ENCODE data around the gene CLDN18.

CLDN18 gene

DNA sequence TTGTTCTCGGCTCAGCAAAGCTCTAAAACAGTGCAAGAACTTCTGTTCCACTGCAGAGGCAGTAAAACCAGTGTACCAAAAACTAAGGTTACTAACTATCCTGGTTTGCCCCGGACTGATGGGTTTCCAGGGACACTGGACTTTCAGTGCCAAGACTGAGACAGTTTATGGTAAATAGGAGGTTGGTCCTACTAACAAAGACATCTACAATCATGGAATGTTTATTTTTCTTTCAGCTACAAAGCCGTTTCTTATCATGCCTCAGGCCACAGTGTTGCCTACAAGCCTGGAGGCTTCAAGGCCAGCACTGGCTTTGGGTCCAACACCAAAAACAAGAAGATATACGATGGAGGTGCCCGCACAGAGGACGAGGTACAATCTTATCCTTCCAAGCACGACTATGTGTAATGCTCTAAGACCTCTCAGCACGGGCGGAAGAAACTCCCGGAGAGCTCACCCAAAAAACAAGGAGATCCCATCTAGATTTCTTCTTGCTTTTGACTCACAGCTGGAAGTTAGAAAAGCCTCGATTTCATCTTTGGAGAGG, 20.8 kb downstream of the CLDN18 start:
- no peak for DNase-seq

DNA sequence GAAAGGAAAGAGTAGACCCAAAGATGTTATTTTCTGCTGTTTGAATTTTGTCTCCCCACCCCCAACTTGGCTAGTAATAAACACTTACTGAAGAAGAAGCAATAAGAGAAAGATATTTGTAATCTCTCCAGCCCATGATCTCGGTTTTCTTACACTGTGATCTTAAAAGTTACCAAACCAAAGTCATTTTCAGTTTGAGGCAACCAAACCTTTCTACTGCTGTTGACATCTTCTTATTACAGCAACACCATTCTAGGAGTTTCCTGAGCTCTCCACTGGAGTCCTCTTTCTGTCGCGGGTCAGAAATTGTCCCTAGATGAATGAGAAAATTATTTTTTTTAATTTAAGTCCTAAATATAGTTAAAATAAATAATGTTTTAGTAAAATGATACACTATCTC, 21.6 kb downstream of the CLDN18 start:
- DNase-seq, result no peak

DNA sequence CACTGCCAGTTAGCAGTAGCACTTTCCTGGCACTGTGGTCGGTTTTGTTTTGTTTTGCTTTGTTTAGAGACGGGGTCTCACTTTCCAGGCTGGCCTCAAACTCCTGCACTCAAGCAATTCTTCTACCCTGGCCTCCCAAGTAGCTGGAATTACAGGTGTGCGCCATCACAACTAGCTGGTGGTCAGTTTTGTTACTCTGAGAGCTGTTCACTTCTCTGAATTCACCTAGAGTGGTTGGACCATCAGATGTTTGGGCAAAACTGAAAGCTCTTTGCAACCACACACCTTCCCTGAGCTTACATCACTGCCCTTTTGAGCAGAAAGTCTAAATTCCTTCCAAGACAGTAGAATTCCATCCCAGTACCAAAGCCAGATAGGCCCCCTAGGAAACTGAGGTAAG, 22.6 kb downstream of the CLDN18 start:
- no peak for DNase-seq

DNA sequence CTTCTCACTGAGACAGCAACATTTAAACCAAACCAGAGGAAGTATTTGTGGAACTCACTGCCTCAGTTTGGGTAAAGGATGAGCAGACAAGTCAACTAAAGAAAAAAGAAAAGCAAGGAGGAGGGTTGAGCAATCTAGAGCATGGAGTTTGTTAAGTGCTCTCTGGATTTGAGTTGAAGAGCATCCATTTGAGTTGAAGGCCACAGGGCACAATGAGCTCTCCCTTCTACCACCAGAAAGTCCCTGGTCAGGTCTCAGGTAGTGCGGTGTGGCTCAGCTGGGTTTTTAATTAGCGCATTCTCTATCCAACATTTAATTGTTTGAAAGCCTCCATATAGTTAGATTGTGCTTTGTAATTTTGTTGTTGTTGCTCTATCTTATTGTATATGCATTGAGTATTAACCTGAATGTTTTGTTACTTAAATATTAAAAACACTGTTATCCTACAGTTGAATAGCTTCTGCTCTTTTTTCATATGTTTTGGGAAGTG, 23.3 kb downstream of the CLDN18 start:
- no peak for DNase-seq

DNA sequence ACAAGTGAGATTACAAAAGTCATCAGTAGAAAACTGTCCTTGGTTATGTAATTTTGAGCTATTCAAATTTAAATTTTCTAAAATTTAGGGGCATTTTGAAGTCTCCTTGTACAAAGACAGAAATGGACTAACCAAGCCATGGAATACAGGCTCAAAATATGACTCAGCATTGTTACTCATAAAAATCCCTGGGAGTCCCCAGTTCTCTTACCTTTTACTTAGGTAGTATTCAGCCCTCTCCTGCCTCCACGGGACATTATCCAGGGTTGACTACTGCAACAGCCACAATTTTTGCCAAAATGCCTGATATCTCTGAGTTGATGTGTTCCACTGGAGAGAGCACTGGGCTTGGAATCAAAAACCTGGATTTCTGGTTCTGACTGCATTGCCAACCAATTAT, 25.0 kb downstream of the CLDN18 start:
- DNase-seq, result no peak

DNA sequence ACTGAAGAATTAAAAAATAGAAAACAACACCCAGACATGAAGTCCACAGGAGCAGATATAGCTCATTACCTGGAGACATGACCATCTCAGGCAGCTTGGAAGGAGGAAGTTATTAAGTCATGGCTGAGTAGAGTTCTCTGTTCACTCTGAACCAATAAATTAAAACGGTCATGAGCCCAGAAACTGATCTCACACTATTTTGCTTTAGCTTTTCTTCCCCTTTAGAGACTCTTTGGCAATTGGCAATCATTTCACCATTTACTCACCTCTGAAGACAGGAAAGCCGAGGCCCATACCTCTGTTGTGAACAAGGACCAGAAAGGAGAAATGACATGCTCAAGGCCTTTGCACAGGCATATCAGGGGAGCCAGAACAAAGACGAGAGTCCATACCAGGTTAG, 26.6 kb downstream of the CLDN18 start:
- DNase-seq, result no peak

DNA sequence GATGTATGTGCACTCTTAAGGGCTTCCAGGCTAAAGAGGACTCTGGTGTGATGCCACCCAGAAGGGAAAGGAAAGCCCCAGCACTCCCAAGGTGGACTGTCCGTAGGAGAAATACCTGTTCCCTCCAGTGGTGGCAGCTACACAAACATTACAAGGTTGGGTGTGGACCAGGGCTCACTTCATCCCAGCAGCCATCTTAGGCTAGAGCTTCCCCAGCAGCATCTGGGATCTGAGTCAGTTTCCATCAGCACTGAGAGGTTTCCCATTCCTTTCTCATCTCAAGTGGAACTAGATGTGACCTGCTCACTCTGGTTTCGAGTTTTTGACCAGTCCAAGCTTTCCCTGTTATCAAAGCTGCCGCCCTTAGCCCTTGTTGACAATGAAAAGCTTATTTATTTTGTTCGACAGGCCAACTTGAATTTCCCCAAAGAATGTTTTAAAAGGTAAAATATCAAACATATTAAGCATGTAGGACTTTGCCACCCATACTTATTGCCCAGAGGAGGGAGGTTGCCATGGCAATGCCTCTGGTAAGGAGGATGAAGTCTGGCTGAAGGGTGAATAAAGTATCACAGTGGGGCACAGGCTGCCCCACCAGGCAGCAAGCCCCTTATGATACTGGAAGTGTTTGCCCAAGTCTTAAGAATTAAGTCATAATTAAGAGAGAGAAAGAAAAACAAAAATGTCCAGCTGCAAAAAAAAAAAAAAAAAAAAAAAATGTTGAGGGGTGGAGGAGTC, 28.9 kb downstream of the CLDN18 start:
- DNase-seq, result no peak

DNA sequence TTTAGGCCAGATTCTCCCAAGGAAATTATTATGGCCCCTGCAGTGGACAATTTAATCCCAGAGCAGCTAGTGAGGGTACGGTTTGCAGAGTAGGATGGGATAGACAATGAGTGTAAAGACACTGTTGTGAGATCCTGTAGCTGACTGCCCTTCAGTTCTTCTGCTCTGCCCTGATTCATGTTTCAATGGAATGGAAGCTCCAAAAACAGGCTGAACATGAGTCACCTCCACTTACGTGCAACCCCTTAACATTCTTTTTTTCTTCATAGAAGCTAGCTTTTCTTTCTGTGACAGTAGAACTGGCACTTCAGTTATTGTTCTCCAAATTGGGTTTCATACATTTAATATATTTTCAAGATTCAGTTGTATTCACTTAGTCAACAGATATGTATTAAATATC, 32.1 kb downstream of the CLDN18 start:
- DNase-seq, result no peak

DNA sequence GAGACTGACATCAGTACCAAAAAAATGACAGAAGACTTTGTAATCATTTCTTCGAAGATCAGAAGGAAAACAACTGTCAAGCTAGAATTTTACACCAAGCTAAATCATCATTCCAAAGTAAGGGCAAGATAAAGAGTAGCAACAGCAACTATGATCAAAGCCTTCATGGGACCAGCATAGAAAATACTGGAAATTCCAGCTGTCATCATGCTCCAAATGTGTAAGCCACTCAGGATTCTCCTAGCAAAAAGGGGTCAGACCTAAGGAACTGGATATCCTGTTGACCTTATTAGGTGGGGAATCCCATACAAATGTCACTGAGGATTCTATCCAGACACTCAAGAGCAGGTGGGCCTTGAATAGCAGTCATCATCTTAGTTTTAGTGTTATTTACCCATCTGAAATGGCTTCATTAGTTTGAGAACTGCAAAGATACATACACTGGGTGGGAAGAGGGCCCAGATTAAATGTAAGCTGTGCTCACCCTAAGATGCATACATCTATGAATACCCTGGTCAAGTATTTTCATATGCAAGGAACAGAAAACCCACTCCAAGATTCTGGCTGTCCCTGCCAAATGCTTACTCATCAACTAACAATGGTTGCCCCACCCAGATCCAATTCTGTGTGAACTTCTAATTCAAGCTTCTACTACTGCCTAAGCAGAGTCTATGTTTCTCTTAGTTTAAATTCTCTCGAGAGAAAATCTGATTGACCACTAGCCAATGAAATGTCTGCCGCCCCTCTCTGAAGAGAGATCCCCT, 33.5 kb downstream of the CLDN18 start:
- DNase-seq, result no peak

DNA sequence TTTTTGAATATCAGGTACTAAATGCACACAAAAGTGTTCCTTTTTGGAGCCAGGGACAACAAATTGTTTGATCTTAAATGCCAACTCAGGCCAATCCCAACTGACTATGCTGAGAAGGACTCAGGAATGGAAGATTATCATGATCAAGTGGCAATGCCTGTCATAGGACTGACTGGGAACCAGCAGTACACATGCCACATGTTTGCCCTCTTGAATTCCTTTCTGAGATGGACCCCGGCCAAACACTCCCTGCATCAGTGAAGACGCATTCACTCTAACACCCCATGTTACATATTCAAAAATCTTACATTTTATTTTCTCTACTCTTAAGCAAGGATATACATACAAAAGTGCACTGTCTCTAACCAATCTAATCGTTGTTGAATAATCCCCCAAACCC, 36.1 kb downstream of the CLDN18 start:
- no peak for DNase-seq

DNA sequence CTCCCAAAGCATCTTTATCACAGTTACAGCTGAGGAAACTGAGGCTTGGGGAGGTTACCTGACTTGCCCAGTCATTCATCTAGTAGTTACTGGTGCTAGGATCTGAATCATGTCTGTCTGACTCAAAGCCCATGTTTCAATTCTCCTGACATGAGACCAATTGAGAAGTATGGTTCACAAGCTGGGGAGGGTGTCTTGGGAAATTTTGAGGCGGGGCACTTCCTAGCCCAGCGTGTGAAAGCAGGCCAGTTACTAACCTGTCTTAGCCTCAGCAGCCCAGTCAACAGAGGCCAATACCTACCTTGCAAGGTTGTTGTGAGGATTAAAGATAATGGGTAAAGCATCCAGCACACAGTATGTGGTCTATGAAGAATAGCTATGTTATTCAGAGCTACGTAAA, 37.0 kb downstream of the CLDN18 start:
- no peak for DNase-seq

DNA sequence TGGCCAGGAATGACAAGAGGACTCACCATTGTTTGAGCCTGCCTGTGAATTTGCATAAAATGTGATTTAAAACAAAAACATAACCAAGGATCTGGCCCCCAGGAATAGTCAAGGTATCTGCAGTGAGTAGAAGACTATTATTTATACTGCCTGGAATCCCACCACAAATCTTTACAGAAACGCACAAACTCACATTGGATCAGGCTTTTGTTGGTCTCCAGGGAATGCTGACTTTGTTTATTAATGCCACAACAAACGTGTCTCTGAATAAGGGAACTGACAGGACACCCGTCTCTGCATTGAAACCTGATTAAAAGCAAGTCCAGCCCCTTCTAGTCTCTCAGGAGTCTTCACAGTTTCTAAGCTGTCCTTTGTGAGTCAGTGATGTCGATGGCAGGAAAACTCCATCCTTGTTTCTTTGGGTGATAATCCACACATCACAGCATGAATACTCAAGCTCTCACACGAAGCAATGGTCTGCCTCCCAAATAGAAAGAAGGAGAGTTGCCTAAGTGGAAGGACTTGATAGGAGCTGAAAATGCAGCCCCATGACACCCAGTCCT, 37.7 kb downstream of the CLDN18 start:
- no peak for DNase-seq

DNA sequence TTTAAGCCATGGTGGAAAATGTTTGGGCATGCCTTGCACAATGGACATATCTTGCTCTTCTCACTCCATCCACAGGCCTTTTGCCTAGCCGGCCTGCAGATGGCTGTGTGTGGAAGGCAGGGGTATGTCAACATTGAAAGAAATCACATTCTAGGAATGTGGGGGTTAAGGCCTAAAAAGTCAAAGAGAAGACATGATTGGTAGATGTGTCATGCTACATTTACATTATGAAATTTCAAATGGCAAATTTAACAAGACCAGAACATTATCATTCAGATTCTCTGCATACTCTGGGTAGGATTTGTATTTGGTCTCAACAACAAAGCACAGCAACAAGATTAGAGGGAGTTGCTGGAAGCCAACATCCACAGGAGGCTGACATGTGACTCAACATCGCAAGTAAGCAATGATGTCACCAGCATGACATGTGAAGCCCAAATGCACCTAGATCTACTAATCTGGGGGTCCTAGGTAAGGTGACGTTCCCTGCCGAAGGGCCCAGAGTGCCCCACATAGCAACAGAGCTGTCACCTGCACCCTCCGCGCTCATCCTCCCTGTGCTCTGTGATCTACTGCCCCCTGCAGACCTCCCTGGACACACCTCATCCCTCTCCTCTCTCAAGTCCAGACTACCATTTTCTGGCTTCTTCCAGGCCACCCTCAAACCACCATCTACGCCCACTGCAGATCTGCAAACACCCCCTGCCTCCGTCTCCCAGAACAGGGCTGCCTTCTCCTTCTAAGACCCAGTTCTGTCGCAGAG, 39.4 kb downstream of the CLDN18 start:
- DNase-seq, result no peak

DNA sequence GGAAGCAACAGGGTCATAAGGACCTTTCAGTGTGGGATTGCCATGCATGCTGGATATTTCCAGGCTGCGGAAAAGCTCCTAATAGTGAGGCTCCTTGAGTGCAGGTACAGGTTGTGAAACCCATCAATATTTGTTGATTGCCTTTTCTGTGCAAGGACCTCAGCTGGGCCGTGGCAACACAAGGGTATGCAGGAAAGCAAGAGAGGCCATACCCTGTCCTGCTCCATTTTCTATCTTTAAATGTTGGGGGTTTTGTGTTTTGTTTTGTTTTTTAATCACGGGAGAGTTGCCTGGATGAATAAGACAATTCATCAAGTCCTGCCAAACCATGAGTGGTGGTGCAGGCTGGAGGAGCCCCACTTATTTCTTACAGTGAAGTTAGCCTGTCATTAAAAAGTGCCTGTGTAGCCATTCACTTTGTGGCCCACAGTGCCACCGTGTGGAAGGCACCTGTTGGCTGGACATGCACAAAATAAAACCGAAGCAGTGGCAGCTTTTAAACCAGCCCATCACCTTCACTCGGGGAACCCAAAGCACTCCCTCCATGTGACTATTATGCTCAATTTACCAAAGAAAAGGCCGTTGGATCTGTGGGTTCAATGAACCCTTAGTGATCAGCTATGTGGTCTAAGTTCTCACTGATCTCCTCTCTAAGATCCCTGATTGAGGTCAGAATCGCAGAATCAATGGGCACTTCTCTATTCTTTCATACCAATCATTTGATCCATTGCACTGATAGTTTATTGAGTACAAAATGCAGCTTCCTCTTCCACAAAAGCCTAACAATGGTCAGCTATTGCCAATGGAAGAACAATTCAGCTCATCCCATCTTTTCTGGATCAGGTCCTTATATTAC, 42.2 kb downstream of the CLDN18 start:
- DNase-seq, result peak; percentile 65

DNA sequence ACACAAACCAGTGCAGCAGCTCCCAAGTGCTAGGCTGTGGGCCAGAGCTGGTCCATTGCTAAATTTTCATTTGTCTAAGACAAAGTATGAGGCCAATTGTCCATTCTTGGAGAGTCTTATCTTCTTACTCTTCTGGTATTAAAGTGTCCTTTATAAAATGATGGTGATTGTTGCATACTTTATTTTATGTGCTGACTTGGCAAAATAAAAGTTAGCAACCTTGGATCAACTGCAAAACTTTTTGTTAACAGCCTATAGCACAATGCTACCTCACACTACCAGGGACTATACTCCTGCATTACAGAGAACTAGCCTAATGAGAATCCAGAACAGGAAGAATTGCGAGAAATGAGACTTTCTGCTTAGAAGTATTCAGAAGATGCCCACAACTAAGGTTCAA, 44.1 kb downstream of the CLDN18 start:
- DNase-seq, result no peak

DNA sequence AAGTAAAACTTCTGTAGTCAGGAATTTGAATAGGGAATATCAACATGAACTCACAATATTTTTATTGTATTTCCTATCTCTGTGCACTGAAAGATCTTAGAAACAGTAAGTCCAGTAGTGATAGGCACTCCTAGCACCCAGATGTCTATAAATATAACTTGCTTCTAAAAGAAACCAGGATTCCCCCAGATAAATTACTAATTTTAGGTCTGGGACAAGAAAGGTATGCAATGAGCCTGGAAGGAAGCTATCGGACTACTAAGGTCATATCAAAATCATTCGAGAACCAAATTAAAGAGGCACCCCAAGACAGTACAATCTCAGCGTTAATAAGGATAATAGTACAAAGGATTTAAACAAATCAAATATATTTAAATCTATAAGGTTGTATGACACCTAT, 47.4 kb downstream of the CLDN18 start:
- no peak for DNase-seq

DNA sequence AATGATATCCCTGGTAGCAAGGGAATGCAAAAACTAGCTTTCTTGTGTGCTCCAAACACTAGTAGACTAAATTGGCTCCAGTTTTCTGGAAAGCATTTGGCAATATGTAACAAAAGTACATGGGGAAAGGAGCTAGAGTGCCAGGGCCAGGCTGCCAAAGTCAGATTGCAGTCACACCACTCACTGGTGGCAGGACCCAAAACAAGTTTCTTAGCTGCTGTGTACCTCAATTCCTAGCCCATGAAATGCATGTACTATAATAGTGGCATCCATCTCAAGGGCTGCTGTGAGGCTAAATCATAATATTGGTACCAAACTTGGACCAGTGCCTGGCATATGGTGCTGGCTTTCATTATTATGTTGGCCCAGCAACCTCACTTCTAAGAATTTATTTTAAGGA, 49.3 kb downstream of the CLDN18 start:
- DNase-seq, result no peak

DNA sequence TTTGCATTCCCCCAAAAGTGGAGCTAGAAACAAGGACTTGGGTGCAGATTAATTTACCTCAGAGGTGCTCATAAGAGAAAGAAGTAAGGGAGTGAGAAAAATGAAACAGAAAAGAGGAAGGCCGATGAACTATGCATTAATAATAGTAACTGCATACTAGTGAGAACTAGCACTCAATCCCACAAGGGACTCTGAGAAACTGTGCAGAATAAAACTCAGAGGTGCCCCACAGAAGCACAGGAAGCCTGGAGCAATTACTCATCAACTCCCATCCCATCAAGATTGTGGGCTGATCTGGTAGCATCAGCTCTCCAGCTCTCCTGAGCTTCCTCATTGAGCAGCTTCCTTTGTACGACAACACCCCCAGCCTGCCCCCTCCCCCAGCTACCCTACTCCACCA, 50.8 kb downstream of the CLDN18 start:
- DNase-seq, result no peak

DNA sequence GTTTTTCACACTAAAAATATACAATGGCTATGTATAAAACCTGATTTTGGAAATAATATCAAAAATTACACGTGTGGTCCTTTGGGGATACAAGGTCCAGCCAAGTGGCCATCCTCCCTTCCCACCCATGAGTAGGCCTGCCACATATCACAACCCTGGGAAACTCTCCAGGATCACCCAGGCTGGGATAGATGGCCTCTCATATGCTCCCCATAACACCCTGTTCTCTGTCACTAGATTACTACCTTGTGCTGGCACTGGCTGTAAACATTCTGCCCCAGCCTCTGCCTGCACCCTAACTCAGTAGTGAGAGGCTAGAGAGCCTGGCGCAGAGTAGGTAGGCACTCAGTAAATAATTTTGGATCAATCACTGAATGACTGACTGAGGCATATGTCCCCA, 52.1 kb downstream of the CLDN18 start:
- DNase-seq, result no peak

DNA sequence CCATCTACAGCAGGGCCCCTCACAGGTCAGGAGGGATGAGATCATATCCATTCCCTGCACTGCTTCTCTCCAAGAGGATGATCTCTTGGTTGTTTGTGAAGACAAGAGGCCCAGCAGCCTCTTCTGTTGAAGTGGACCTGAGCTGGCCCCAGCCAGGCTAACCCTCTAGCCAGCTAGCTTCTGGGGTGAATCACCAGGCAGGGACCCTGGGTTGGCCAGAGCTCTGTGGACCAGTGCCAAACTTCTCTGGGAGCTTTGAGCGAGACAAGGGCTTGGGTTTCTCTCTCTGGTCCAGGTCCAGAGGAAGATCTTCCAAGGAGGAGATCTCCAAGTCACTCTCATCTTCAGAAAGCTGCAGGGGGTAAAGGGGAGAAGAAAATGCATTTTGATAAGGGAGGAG, 52.7 kb downstream of the CLDN18 start:
- no peak for DNase-seq

DNA sequence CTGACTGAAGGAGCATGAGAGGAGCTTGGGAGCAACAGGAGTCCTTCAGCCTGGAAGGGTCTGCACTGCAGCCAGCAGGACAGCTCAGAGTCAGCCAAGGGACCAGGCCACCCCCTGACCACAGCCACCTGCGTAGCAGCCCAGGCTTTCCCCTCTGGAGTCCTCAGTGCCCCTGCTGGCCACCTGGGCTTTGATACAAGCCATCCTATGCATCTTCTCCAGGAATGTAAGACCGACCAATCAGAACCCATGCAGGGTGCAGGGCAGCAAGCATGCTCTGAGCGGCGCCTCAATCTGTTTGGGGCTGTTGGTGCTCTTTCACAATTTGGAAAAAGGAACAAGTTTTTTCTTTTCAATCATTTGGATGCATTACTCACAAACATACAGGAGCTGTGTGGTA, 53.5 kb downstream of the CLDN18 start:
- DNase-seq, result no peak

DNA sequence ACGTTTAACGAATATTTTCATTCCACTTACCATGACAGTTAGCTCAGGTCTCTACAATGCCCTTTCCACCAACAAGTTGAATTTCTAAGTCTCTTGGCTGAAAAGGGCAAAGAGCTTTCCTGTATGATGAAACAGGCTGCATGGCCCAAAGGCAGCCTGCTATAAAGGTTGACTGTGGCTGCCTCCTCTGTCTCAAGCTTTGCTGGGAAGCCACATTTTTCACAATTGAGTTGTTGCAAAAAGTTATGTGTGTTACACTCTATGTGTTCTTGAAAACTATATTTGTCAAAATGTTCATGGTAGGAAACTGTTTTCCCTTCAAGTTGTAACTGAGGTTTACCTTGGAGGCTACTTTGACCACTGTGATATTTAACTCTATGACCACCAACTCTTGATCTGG, 56.0 kb downstream of the CLDN18 start:
- DNase-seq, result no peak
